Endothelial cell of umbilical vein (primary cell): Measurements from ENCODE around the gene DCC. TPM values are rescaled to one million over a fixed set of nuclear protein-coding genes. Genes with fewer than 3 reads are reported as not detected.

Experiments used
- BruUV-seq: library from RNA; stranded (reverse); fragments of 400-500 nt; replicated peaks from 2 replicates; lab custom pipeline; 2021; lab: Mats Ljungman, UMichigan
- CTCF ChIA-PET: fragments of 300-600, 350-600 bp; sonication (Branson Sonifier 250); formaldehyde crosslinking; loops from one replicate; lab custom pipeline; 2021; ENCODE audit warnings: antibody characterized with exemption, inconsistent platforms; lab: Charles Lee
- POLR2A ChIA-PET: fragments of 300-600, 350-600 bp; sonication (Branson Sonifier 250); formaldehyde crosslinking; loops from one replicate; lab custom pipeline; 2021; ENCODE audit warnings: antibody characterized with exemption, inconsistent platforms; lab: Charles Lee
- DNase-seq: peaks from one replicate; pipeline ENCODE4 v3.0.0-alpha.2; 2011; ENCODE audit warnings: low read depth, low spot score
- FAIRE-seq: peaks from 2 replicates; lab custom pipeline; 2011; peaks lifted over from hg19 to GRCh38; lab: Jason Lieb, UNC
- H2AFZ ChIP-seq: 2 replicates; pipeline ENCODE4 v1.6.0; 2012; ENCODE audit warnings: low read depth, low read length, control low read depth, inconsistent platforms
- H3K27ac ChIP-seq: 2 replicates; pipeline ENCODE4 v1.5.1; 2011; ENCODE audit warnings: low read depth, mild to moderate bottlenecking, control low read depth, low read length, moderate library complexity; ENCODE audit not compliant: insufficient read depth
- H3K27me3 ChIP-seq, 2 experiments: 2 replicates each; pipeline versions ENCODE4 v1.6.0 to v1.6.1; 2011; ENCODE audit warnings: low read length in 2 of 2, mixed read lengths in 1 of 2; ENCODE audit not compliant: control insufficient read depth in 2 of 2, insufficient read depth in 2 of 2
- H3K36me3 ChIP-seq, 2 experiments: 2 replicates in 1 of 2; 3 replicates in 1 of 2; pipeline ENCODE4 v1.5.1; 2011; ENCODE audit warnings: low read length in 2 of 2, mild to moderate bottlenecking in 1 of 2, moderate library complexity in 1 of 2; ENCODE audit not compliant: control insufficient read depth in 2 of 2, insufficient read depth in 2 of 2; ENCODE audit errors: extremely low read depth in 1 of 2
- H3K4me1 ChIP-seq: 3 replicates; pipeline ENCODE4 v1.5.1; 2011; ENCODE audit warnings: mild to moderate bottlenecking, low read length; ENCODE audit not compliant: control insufficient read depth, insufficient read depth; ENCODE audit errors: extremely low read depth
- H3K4me2 ChIP-seq: 2 replicates; pipeline ENCODE4 v1.6.1; 2011; ENCODE audit warnings: low read length, control low read depth, mixed read lengths; ENCODE audit not compliant: insufficient read depth
- H3K4me3 ChIP-seq, 3 experiments: fragments of 200-600 bp in 1 of 3; sonication (generic), shearing (Covaris generic) in 1 of 3; replicated peaks in 1 of 3; 2 replicates each; pipeline ENCODE4 v1.5.1; 2011 to 2016; ENCODE audit warnings: control low read depth in 3 of 3, low read length in 3 of 3, mild to moderate bottlenecking in 2 of 3, inconsistent platforms in 1 of 3, low read depth in 1 of 3, moderate library complexity in 1 of 3; ENCODE audit not compliant: insufficient read depth in 1 of 3
- H3K79me2 ChIP-seq: 2 replicates; pipeline ENCODE4 v1.6.0; 2012; ENCODE audit warnings: low read length, inconsistent platforms; ENCODE audit not compliant: control insufficient read depth, insufficient read depth
- H3K9ac ChIP-seq: replicated peaks from 2 replicates; pipeline ENCODE3; 2011; ENCODE audit warnings: low read length, control low read depth; ENCODE audit not compliant: insufficient read depth; ENCODE audit errors: extremely low read depth
- H3K9me1 ChIP-seq: replicated peaks from 3 replicates; pipeline ENCODE4 v1.6.0; 2011; ENCODE audit warnings: mild to moderate bottlenecking, low read length; ENCODE audit not compliant: control insufficient read depth, insufficient read depth; ENCODE audit errors: extremely low read depth
- H3K9me3 ChIP-seq: replicated peaks from 2 replicates; pipeline ENCODE4 v1.5.1; 2012; ENCODE audit warnings: low read length, inconsistent platforms; ENCODE audit not compliant: control insufficient read depth, insufficient read depth
- H4K20me1 ChIP-seq: replicated peaks from 2 replicates; pipeline ENCODE3; 2011; ENCODE audit warnings: mild to moderate bottlenecking, low read length; ENCODE audit not compliant: control insufficient read depth, insufficient read depth; ENCODE audit errors: extremely low read depth
- GATA2 ChIP-seq: IDR thresholded peaks from 2 replicates; pipeline ENCODE4 v1.7.0; 2011; ENCODE audit warnings: low read depth, mild to moderate bottlenecking, moderate library complexity, mixed read lengths, low read length; ENCODE audit not compliant: insufficient read length, insufficient read depth
- JUN ChIP-seq: IDR thresholded peaks from 2 replicates; pipeline ENCODE4 v1.6.1; 2011; ENCODE audit warnings: borderline replicate concordance, low read depth; ENCODE audit not compliant: insufficient read length, insufficient read depth
- dilution Hi-C: fragments of 300-500 bp; cut with MboI; formaldehyde crosslinking; loops from one replicate; pipeline ENCODE4 v1.15.0; 2019; ENCODE audit warnings: low sequenced_read_pairs; ENCODE audit not compliant: extremely low pct_ligation_motif_present
- intact Hi-C: fragments of 100-400 bp; cut with micrococcal nuclease; formaldehyde crosslinking; loops from one replicate; pipeline ENCODE4 v1.10.0; 2022
- polyA plus RNA-seq, 4 experiments: library from polyadenylated mRNA; depleted of rRNA in 3 of 4; stranded (reverse) in 3 of 4; unstranded in 1 of 4; fragments of >200 nt; gene quantifications; 2 replicates each; pipeline versions ENCODE4 v1.2.1 to v1.2.3, GENCODE V29; 2011 to 2012; ENCODE audit warnings: missing spikeins in 1 of 4
- total RNA-seq: library from RNA; stranded (reverse); gene quantifications from 2 replicates; pipeline ENCODE4 v1.2.3, GENCODE V29; 2021
- TF ChIP-seq, protein P1 (sequence below), 2 donors: IDR thresholded peaks; 1 replicate in 1 of 2; 2 replicates in 1 of 2; pipeline ENCODE4 v1.5.1; 2011; ENCODE audit warnings: low read length in 2 of 2, mild to moderate bottlenecking in 2 of 2, moderate library complexity in 2 of 2, control low read depth in 1 of 2, inconsistent platforms in 1 of 2, low read depth in 1 of 2; ENCODE audit not compliant: insufficient read depth in 1 of 2; ENCODE audit errors: extremely low read depth in 1 of 2

Gene DCC
- total and polyA plus RNA-seq, 2 donors (not counting 3 experiments of a cell fraction or from before 2014, with no cell fraction given) = not detected

DNA sequence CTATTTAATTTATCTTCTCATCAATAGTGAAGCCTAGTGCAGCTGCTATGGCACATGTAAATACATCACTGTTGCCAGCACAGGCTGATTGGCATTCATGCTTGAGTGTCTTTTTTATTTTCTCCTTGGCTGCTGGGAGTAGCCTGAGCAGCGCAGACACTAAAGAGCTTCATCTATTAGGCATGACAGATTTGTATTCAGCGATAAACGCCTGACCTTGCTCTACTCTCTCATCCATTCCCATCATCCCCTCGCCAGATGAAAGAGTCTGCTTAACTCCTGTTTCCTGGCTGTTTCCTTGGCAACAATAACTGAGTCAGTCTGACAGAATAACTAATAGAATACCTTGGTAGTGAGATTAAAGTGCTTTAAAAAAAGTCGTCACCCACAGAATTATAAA is 753.6 kb downstream of the DCC start:
- Histone ChIP-seq H3K4me2 (no peak overlapping the region), H3K4me1 (no peaks in the 10 kb centered on the region), H3K9ac (no peak overlapping the region), H3K27me3 (no peaks in the 10 kb centered on the region), H3K4me3 (no peak overlapping the region), H3K9me1 (no peaks in the 10 kb centered on the region), H4K20me1 (no peaks in the 10 kb centered on the region), H3K27ac (no peak overlapping the region), H3K36me3 (no peaks in the 10 kb centered on the region), H2AFZ (no peak overlapping the region), H3K79me2 (no peaks in the 10 kb centered on the region), H3K9me3 (peaks cover 2% of the 10 kb centered on the region)
- ChIA-PET CTCF (no interaction called here), POLR2A (no interaction called here)
- dilution Hi-C loops = no loop called here
- no peak for FAIRE-seq
- DNase-seq = no peak
- TF ChIP-seq, protein P1, sequence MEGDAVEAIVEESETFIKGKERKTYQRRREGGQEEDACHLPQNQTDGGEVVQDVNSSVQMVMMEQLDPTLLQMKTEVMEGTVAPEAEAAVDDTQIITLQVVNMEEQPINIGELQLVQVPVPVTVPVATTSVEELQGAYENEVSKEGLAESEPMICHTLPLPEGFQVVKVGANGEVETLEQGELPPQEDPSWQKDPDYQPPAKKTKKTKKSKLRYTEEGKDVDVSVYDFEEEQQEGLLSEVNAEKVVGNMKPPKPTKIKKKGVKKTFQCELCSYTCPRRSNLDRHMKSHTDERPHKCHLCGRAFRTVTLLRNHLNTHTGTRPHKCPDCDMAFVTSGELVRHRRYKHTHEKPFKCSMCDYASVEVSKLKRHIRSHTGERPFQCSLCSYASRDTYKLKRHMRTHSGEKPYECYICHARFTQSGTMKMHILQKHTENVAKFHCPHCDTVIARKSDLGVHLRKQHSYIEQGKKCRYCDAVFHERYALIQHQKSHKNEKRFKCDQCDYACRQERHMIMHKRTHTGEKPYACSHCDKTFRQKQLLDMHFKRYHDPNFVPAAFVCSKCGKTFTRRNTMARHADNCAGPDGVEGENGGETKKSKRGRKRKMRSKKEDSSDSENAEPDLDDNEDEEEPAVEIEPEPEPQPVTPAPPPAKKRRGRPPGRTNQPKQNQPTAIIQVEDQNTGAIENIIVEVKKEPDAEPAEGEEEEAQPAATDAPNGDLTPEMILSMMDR (IDR thresholded peaks at IDR 0.05; ENCODE audit: extremely low read depth in 1 of 2, insufficient read depth in 1 of 2, low read depth in 1 of 2, low read length in 2 of 2) = no peak
- TF ChIP-seq GATA2 = no peak
- BruUV-seq = no TSS peak
- intact Hi-C loops = no loop called here

- Histone ChIP-seq H3K4me1 (no peaks in the 10 kb centered on the region), H2AFZ (no peak overlapping the region), H4K20me1 (no peaks in the 10 kb centered on the region), H3K4me3 (no peak overlapping the region), H3K4me2 (no peak overlapping the region), H3K27ac (no peak overlapping the region), H3K9me1 (no peaks in the 10 kb centered on the region), H3K79me2 (no peaks in the 10 kb centered on the region), H3K9ac (no peak overlapping the region), H3K36me3 (no peaks in the 10 kb centered on the region), H3K9me3 (peaks cover 2% of the 10 kb centered on the region), H3K27me3 (no peaks in the 10 kb centered on the region)
- ChIA-PET CTCF (no interaction called here), POLR2A (no interaction called here)
- FAIRE-seq = no peak
- no peak for DNase-seq
- TF ChIP-seq, protein P1 (IDR thresholded peaks at IDR 0.05; ENCODE audit: extremely low read depth in 1 of 2, insufficient read depth in 1 of 2, low read depth in 1 of 2, low read length in 2 of 2) = no peak
- TF ChIP-seq JUN = no peak
- no TSS peak for BruUV-seq
- dilution Hi-C loops = no loop called here
- intact Hi-C loops = no loop called here
Measured at GRCh38 chr18:53101536-53102105, 761.6 kb downstream of the DCC start.
